H9 (cell line): ENCODE data around the gene XRCC3. TPM values are rescaled to one million over a fixed set of nuclear protein-coding genes. Genes with fewer than 3 reads are reported as not detected.

ENCODE experiments used
- DNase-seq: peaks from one replicate; pipeline ENCODE4 v3.0.0-alpha.2; 2017
- H2AFZ ChIP-seq: one replicate; pipeline ENCODE4 v1.6.1; 2013; ENCODE audit warnings: mild to moderate bottlenecking, low read length, control low read depth, moderate library complexity
- H2AK5ac ChIP-seq: 2 replicates; pipeline ENCODE4 v1.6.1; 2013; ENCODE audit warnings: low read length, control low read depth, mixed read lengths; ENCODE audit not compliant: insufficient read length
- H2BK120ac ChIP-seq: one replicate; pipeline ENCODE4 v1.6.1; 2013; ENCODE audit warnings: low read depth, mild to moderate bottlenecking, low read length, control low read depth, inconsistent platforms; ENCODE audit not compliant: poor library complexity, severe bottlenecking
- H2BK12ac ChIP-seq: 2 replicates; pipeline ENCODE4 v1.6.1; 2013; ENCODE audit warnings: low read length, control low read depth, mixed read lengths, low read depth; ENCODE audit not compliant: insufficient read length
- H2BK15ac ChIP-seq: 2 replicates; pipeline ENCODE4 v1.6.1; 2013; ENCODE audit warnings: low read depth, low read length, control low read depth
- H2BK20ac ChIP-seq: one replicate; pipeline ENCODE4 v1.6.1; 2013; ENCODE audit warnings: low read depth, mild to moderate bottlenecking, low read length, control low read depth, inconsistent platforms; ENCODE audit not compliant: poor library complexity, severe bottlenecking
- H2BK5ac ChIP-seq: 2 replicates; pipeline ENCODE4 v1.6.1; 2013; ENCODE audit warnings: low read length, control low read depth, mixed read lengths; ENCODE audit not compliant: insufficient read length
- H3K14ac ChIP-seq: 2 replicates; pipeline ENCODE4 v1.6.1; 2013; ENCODE audit warnings: low read length, control low read depth; ENCODE audit not compliant: insufficient read depth
- H3K18ac ChIP-seq: 2 replicates; pipeline ENCODE4 v1.6.1; 2013; ENCODE audit warnings: low read depth, mild to moderate bottlenecking, mixed read lengths, low read length, control low read depth; ENCODE audit not compliant: insufficient read length
- H3K23ac ChIP-seq: 2 replicates; pipeline ENCODE4 v1.6.1; 2013; ENCODE audit warnings: low read length, control low read depth, mixed read lengths, low read depth; ENCODE audit not compliant: insufficient read length
- H3K23me2 ChIP-seq: 2 replicates; pipeline ENCODE4 v1.6.1; 2013; ENCODE audit warnings: low read depth, mild to moderate bottlenecking, mixed read lengths, low read length, control low read depth; ENCODE audit not compliant: insufficient read length, poor library complexity, severe bottlenecking
- H3K27ac ChIP-seq: 2 replicates; pipeline ENCODE4 v1.5.1; 2013; ENCODE audit warnings: low read length, control low read depth, mixed read lengths, low read depth; ENCODE audit not compliant: insufficient read length
- H3K27me3 ChIP-seq: 2 replicates; pipeline ENCODE4 v1.6.1; 2013; ENCODE audit warnings: low read length, control low read depth, inconsistent platforms; ENCODE audit not compliant: insufficient read depth
- H3K4ac ChIP-seq: 2 replicates; pipeline ENCODE4 v1.6.1; 2013; ENCODE audit warnings: low read depth, mild to moderate bottlenecking, control low read depth, inconsistent platforms, low read length, moderate library complexity
- H3K4me1 ChIP-seq: 2 replicates; pipeline ENCODE4 v1.6.1; 2013; ENCODE audit warnings: low read length, control low read depth, inconsistent platforms; ENCODE audit not compliant: insufficient read depth
- H3K4me2 ChIP-seq: 2 replicates; pipeline ENCODE4 v1.6.1; 2013; ENCODE audit warnings: low read length, control low read depth, mixed read lengths; ENCODE audit not compliant: insufficient read length, insufficient read depth
- H3K56ac ChIP-seq: 2 replicates; pipeline ENCODE4 v1.6.1; 2013; ENCODE audit warnings: low read depth, mild to moderate bottlenecking, mixed read lengths, low read length, control low read depth; ENCODE audit not compliant: insufficient read length
- H3K79me1 ChIP-seq: 2 replicates; pipeline ENCODE4 v1.6.1; 2013; ENCODE audit warnings: low read depth, mild to moderate bottlenecking, moderate library complexity, low read length, control low read depth, inconsistent platforms; ENCODE audit not compliant: insufficient read depth, poor library complexity, severe bottlenecking
- H3K79me2 ChIP-seq: 2 replicates; pipeline ENCODE4 v1.6.1; 2013; ENCODE audit warnings: low read length, control low read depth, inconsistent platforms; ENCODE audit not compliant: insufficient read depth
- H3K9ac ChIP-seq: 2 replicates; pipeline ENCODE4 v1.6.1; 2013; ENCODE audit warnings: low read length, control low read depth, mixed read lengths; ENCODE audit not compliant: insufficient read length; ENCODE audit errors: extremely low read depth
- H3K9me3 ChIP-seq: one replicate; pipeline ENCODE4 v1.6.1; 2013; ENCODE audit warnings: low read depth, low read length, inconsistent platforms; ENCODE audit not compliant: control insufficient read depth
- H3T11ph ChIP-seq: one replicate; pipeline ENCODE4 v1.6.1; 2013; ENCODE audit warnings: mild to moderate bottlenecking, low read length, control low read depth, inconsistent platforms
- H4K20me1 ChIP-seq: one replicate; pipeline ENCODE4 v1.6.1; 2013; ENCODE audit not compliant: control insufficient read depth, insufficient read length, insufficient read depth
- H4K5ac ChIP-seq: 2 replicates; pipeline ENCODE4 v1.6.1; 2013; ENCODE audit warnings: low read depth, mild to moderate bottlenecking, mixed read lengths, low read length, control low read depth; ENCODE audit not compliant: insufficient read length
- H4K8ac ChIP-seq: replicated peaks from 2 replicates; pipeline ENCODE4 v1.6.1; 2013; ENCODE audit warnings: low read length, control low read depth, mixed read lengths, low read depth; ENCODE audit not compliant: insufficient read length
- H4K91ac ChIP-seq: 2 replicates; pipeline ENCODE4 v1.6.1; 2013; ENCODE audit warnings: low read depth, mild to moderate bottlenecking, moderate library complexity, mixed read lengths, low read length, control low read depth; ENCODE audit not compliant: insufficient read length
- H3K27ac Mint-ChIP-seq, 3 experiments: 2 replicates in 2 of 3; 3 replicates in 1 of 3; pipeline ENCODE4 v1.8.0; 2020 to 2021; ENCODE audit warnings: mixed read lengths in 3 of 3, mild to moderate bottlenecking in 1 of 3, moderate library complexity in 1 of 3
- H3K27me3 Mint-ChIP-seq: 2 replicates; pipeline ENCODE4 v1.8.0; 2021; ENCODE audit warnings: low read depth, mild to moderate bottlenecking, moderate library complexity, mixed read lengths
- H3K36me3 Mint-ChIP-seq, 3 experiments: 2 replicates in 2 of 3; 3 replicates in 1 of 3; pipeline ENCODE4 v1.8.0; 2020 to 2021; ENCODE audit warnings: low read depth in 3 of 3, mixed read lengths in 3 of 3; ENCODE audit not compliant: insufficient read depth in 1 of 3
- H3K4me1 Mint-ChIP-seq, 2 experiments: 2 replicates each; pipeline ENCODE4 v1.8.0; 2020; ENCODE audit warnings: mixed read lengths in 2 of 2
- H3K4me3 Mint-ChIP-seq, 2 experiments: 2 replicates in 1 of 2; 3 replicates in 1 of 2; pipeline ENCODE4 v1.8.0; 2020 to 2021; ENCODE audit warnings: mild to moderate bottlenecking in 2 of 2, mixed read lengths in 2 of 2, moderate library complexity in 1 of 2
- H3K9me3 Mint-ChIP-seq, 2 experiments: 2 replicates in 1 of 2; 3 replicates in 1 of 2; pipeline ENCODE4 v1.8.0; 2020; ENCODE audit warnings: mild to moderate bottlenecking in 2 of 2, mixed read lengths in 2 of 2, moderate library complexity in 1 of 2
- CTCF ChIP-seq: fragments of 200-600 bp; sonication (generic); conservative IDR thresholded peaks from 3 replicates; pipeline ENCODE4 v1.8.0; 2021; ENCODE audit warnings: antibody characterized with exemption, mild to moderate bottlenecking
- WGBS: extraction: QIAGEN DNeasy Blood & Tissue Kit; methylation state at CpG from one replicate; pipeline ENCODE4 v1.1.7; 2013; ENCODE audit warnings: missing lambda C conversion rate, low lambda C conversion rate, mixed read lengths; ENCODE audit not compliant: insufficient read length; ENCODE audit errors: extremely low coverage; 5-methylcytosine and 5-hydroxymethylcytosine counted together
- total RNA-seq: library from RNA; stranded (reverse); gene quantifications from 2 replicates; pipeline ENCODE4 v1.2.1, GENCODE V29; 2021

The XRCC3 gene
- total RNA-seq, 1 experiment from 2014 or later, result 45.3 TPM

GRCh38 chr14:103705504-103706284 lies 9.6 kb downstream of the XRCC3 start:
- H3K23me2 ChIP-seq, result no peaks in the 10 kb centered on the region
- H2AFZ ChIP-seq, result no peak overlapping the region
- no peaks in the 10 kb centered on the region; the same call in 1 of the 2 replicates for H3K4me1 ChIP-seq
- no peak overlapping the region for H4K91ac ChIP-seq
- no peaks in the 10 kb centered on the region; the same call in 1 of the 2 replicates for H3K27me3 Mint-ChIP-seq
- H3K14ac ChIP-seq, result no peak overlapping the region
- H3K23ac ChIP-seq, result no peak overlapping the region
- no peak overlapping the region for H2BK15ac ChIP-seq
- no peak overlapping the region for H3K56ac ChIP-seq
- H3K4me3 Mint-ChIP-seq, result no peak overlapping the region
- H4K8ac ChIP-seq, result no peak overlapping the region
- no peak overlapping the region for H3K18ac ChIP-seq
- no peak overlapping the region for H2BK120ac ChIP-seq
- peak; percentile 32 for DNase-seq
- no peak overlapping the region for H3K9ac ChIP-seq
- no CpG with 5 or more reads among the region's 28 CpGs for whole genome bisulfite sequencing
- no peaks in the 10 kb centered on the region for H3K79me1 ChIP-seq
- H3K9me3 Mint-ChIP-seq, result no peaks in the 10 kb centered on the region; a peak in 2 of 5 replicates
- no peak overlapping the region for H3K4ac ChIP-seq
- H3K27me3 ChIP-seq, result no peaks in the 10 kb centered on the region
- no peak overlapping the region for H2BK20ac ChIP-seq
- no peaks in the 10 kb centered on the region for H4K20me1 ChIP-seq
- no peak for TF ChIP-seq CTCF
- no peak overlapping the region for H3K4me2 ChIP-seq
- peaks cover 1 to 7% of the 10 kb centered on the region in 2 experiments for H3K4me1 Mint-ChIP-seq
- no peak overlapping the region for H2BK12ac ChIP-seq
- no peak overlapping the region for H2AK5ac ChIP-seq
- H3K79me2 ChIP-seq, result no peaks in the 10 kb centered on the region
- no peak overlapping the region for H3T11ph ChIP-seq
- no peak overlapping the region for H2BK5ac ChIP-seq
- H4K5ac ChIP-seq, result no peak overlapping the region
- peaks cover 33 to 62% (median 59%) of the 10 kb centered on the region in 3 experiments; a peak in 6 of 7 replicates for H3K36me3 Mint-ChIP-seq
- H3K9me3 ChIP-seq, result no peaks in the 10 kb centered on the region
- no peak overlapping the region for H3K27ac ChIP-seq
- no peak overlapping the region; a peak in 1 of 7 replicates for H3K27ac Mint-ChIP-seq
